IMR-90 (cell line): ENCODE results near the gene PLA2G12B. TPM values are rescaled to one million over a fixed set of nuclear protein-coding genes. Genes with fewer than 3 reads are reported as not detected.

Experiments
- ATAC-seq: fragments of 200-7000 bp; cut with Tn5 transposase; 2 replicates; pipeline ENCODE4 v1.9.1; 2020; ENCODE audit warnings: low read depth, mild to moderate bottlenecking, moderate library complexity
- Bru-seq: library from RNA; stranded (reverse); fragments of 400-500 nt; gene quantifications from one replicate; lab custom pipeline; 2021; lab: Mats Ljungman, UMichigan
- BruChase-seq, 2 experiments: library from RNA; stranded (reverse); fragments of 400-500 nt; gene quantifications; one replicate each; lab custom pipeline; 2021; lab: Mats Ljungman, UMichigan
- BruUV-seq: library from RNA; stranded (reverse); fragments of 400-500 nt; replicated peaks from 2 replicates; lab custom pipeline; 2021; lab: Mats Ljungman, UMichigan
- CTCF ChIA-PET: fragments of 300-600 bp; formaldehyde crosslinking; extraction: SDS; loops from one replicate; lab custom pipeline; 2021; ENCODE audit warnings: antibody characterized with exemption; lab: Yijun Ruan, JAX
- POLR2A ChIA-PET: fragments of 300-600 bp; sonication (Branson Sonifier 250); formaldehyde crosslinking; loops from one replicate; lab custom pipeline; 2022; ENCODE audit warnings: antibody characterized with exemption; ENCODE audit not compliant: unreplicated experiment; lab: Charles Lee
- DNase-seq: peaks from one replicate; pipeline ENCODE4 v3.0.0; 2013
- H2AFZ ChIP-seq: replicated peaks from 2 replicates; pipeline ENCODE3; 2013; ENCODE audit warnings: low read length, mild to moderate bottlenecking; ENCODE audit not compliant: poor library complexity
- H2AK5ac ChIP-seq: 2 replicates; pipeline ENCODE4 v1.6.1; 2013; ENCODE audit warnings: low read depth, low read length, inconsistent platforms
- H2AK9ac ChIP-seq: replicated peaks from 2 replicates; pipeline ENCODE3; 2013; ENCODE audit warnings: mild to moderate bottlenecking, low read depth, low read length, moderate library complexity; ENCODE audit not compliant: poor library complexity
- H2BK120ac ChIP-seq: 2 replicates; pipeline ENCODE4 v1.6.1; 2013; ENCODE audit warnings: low read depth, low read length, inconsistent platforms
- H2BK15ac ChIP-seq: 3 replicates; pipeline ENCODE4 v1.6.1; 2013; ENCODE audit warnings: low read depth, low read length, inconsistent platforms
- H2BK20ac ChIP-seq: 2 replicates; pipeline ENCODE4 v1.6.1; 2013; ENCODE audit warnings: low read depth, mild to moderate bottlenecking, inconsistent platforms, low read length, moderate library complexity
- H2BK5ac ChIP-seq: 2 replicates; pipeline ENCODE4 v1.6.1; 2013; ENCODE audit warnings: mild to moderate bottlenecking, low read depth, low read length, inconsistent platforms; ENCODE audit not compliant: poor library complexity, severe bottlenecking
- H3K14ac ChIP-seq: replicated peaks from 2 replicates; pipeline ENCODE4 v1.6.1; 2013; ENCODE audit warnings: low read depth, low read length, inconsistent platforms
- H3K18ac ChIP-seq: 2 replicates; pipeline ENCODE4 v1.6.1; 2013; ENCODE audit warnings: low read depth, low read length, control low read depth
- H3K23ac ChIP-seq: 2 replicates; pipeline ENCODE4 v1.6.1; 2013; ENCODE audit warnings: low read depth, low read length, inconsistent platforms
- H3K27ac ChIP-seq: 2 replicates; pipeline ENCODE4 v1.5.1; 2013; ENCODE audit warnings: mild to moderate bottlenecking, control low read depth, low read length; ENCODE audit not compliant: insufficient read depth
- H3K27me3 ChIP-seq: 2 replicates; pipeline ENCODE4 v1.6.1; 2013; ENCODE audit warnings: low read length; ENCODE audit not compliant: control insufficient read depth, insufficient read depth
- H3K36me3 ChIP-seq: 2 replicates; pipeline ENCODE4 v1.6.1; 2013; ENCODE audit warnings: low read length, mixed read lengths; ENCODE audit not compliant: control insufficient read depth, insufficient read depth
- H3K4ac ChIP-seq: 2 replicates; pipeline ENCODE4 v1.6.1; 2013; ENCODE audit warnings: low read depth, low read length, inconsistent platforms
- H3K4me1 ChIP-seq: 2 replicates; pipeline ENCODE4 v1.6.1; 2013; ENCODE audit warnings: low read length, mixed read lengths; ENCODE audit not compliant: control insufficient read depth, insufficient read depth
- H3K4me2 ChIP-seq: 2 replicates; pipeline ENCODE4 v1.6.1; 2013; ENCODE audit warnings: low read depth, mild to moderate bottlenecking, control low read depth, low read length, moderate library complexity
- H3K4me3 ChIP-seq: 2 replicates; pipeline ENCODE4 v1.5.1; 2013; ENCODE audit warnings: low read depth, mild to moderate bottlenecking, control low read depth, low read length, moderate library complexity; ENCODE audit not compliant: insufficient read depth
- H3K56ac ChIP-seq: 2 replicates; pipeline ENCODE4 v1.6.1; 2013; ENCODE audit warnings: low read length, inconsistent platforms; ENCODE audit not compliant: insufficient read depth; ENCODE audit errors: extremely low read depth
- H3K79me1 ChIP-seq, 2 experiments: 2 replicates each; pipeline ENCODE4 v1.6.1; 2013; ENCODE audit warnings: low read length in 2 of 2, inconsistent platforms in 1 of 2, low read depth in 1 of 2
- H3K9ac ChIP-seq: 2 replicates; pipeline ENCODE4 v1.6.1; 2013; ENCODE audit warnings: low read depth, low read length, control low read depth
- H3K9me1 ChIP-seq: 2 replicates; pipeline ENCODE4 v1.6.1; 2013; ENCODE audit warnings: low read length, inconsistent platforms; ENCODE audit not compliant: insufficient read depth
- H3K9me3 ChIP-seq: 2 replicates; pipeline ENCODE4 v1.6.1; 2013; ENCODE audit warnings: low read length; ENCODE audit not compliant: control insufficient read depth, insufficient read depth
- H4K20me1 ChIP-seq: 2 replicates; pipeline ENCODE4 v1.6.1; 2013; ENCODE audit warnings: low read length, inconsistent platforms; ENCODE audit not compliant: insufficient read depth
- H4K5ac ChIP-seq: 2 replicates; pipeline ENCODE4 v1.6.1; 2013; ENCODE audit warnings: mild to moderate bottlenecking, low read depth, low read length, control low read depth
- H4K8ac ChIP-seq, 2 experiments: 2 replicates each; pipeline ENCODE4 v1.6.1; 2013; ENCODE audit warnings: low read depth in 2 of 2, low read length in 2 of 2, control low read depth in 1 of 2, inconsistent platforms in 1 of 2
- H4K91ac ChIP-seq: 2 replicates; pipeline ENCODE4 v1.6.1; 2013; ENCODE audit warnings: low read depth, low read length, inconsistent platforms; ENCODE audit not compliant: insufficient read depth
- FOS ChIP-seq: fragments of 150-350 bp; IDR thresholded peaks from 2 replicates; pipeline ENCODE4 v1.6.1; 2016; ENCODE audit warnings: low read depth, low read length
- MAFK ChIP-seq: IDR thresholded peaks from 2 replicates; pipeline ENCODE4 v1.6.1; 2012; ENCODE audit warnings: low read depth, low read length, improper control_type of control experiment
- NFE2L2 ChIP-seq: fragments of 150-350 bp; IDR thresholded peaks from 2 replicates; pipeline ENCODE4 v1.6.1; 2016; ENCODE audit warnings: low read depth, mild to moderate bottlenecking, low read length
- POLR2A ChIP-seq: IDR thresholded peaks from 2 replicates; pipeline ENCODE4 v1.6.1; 2012; ENCODE audit warnings: mild to moderate bottlenecking, low read depth, low read length
- USF2 ChIP-seq: fragments of 150-350 bp; IDR thresholded peaks from 2 replicates; pipeline ENCODE4 v1.6.1; 2017; ENCODE audit warnings: mild to moderate bottlenecking, antibody characterized with exemption, low read length, low read depth
- WGBS, 2 experiments: methylation state at CpG; one replicate each; pipeline versions ENCODE4 v1.1.5 to v1.1.7; 2013; ENCODE audit warnings: missing lambda C conversion rate in 2 of 2; ENCODE audit not compliant: insufficient read length in 1 of 2; ENCODE audit errors: extremely low coverage in 2 of 2; 5-methylcytosine and 5-hydroxymethylcytosine counted together
- dilution Hi-C: fragments of 300-500 bp; cut with HindIII; formaldehyde crosslinking; loops from one replicate; pipeline ENCODE4 v1.14.3; 2018; ENCODE audit warnings: low sequenced_read_pairs; ENCODE audit not compliant: unreplicated experiment
- in situ Hi-C: fragments of 300-500 bp; cut with MboI; formaldehyde crosslinking; loops from 3 replicates; pipeline ENCODE4 v1.14.3; 2019; ENCODE audit warnings: low sequenced_read_pairs, inconsistent platforms, mixed read lengths
- intact Hi-C: fragments of 100-400 bp; cut with micrococcal nuclease; formaldehyde crosslinking; loops from 2 replicates; pipeline ENCODE4 v1.10.0; 2022
- long read RNA-seq: library from polyadenylated mRNA; unstranded; transcript quantifications from one replicate; pipeline ENCODE4 v2.0.0, GENCODE V29; 2021; ENCODE audit not compliant: unreplicated experiment
- polyA plus RNA-seq, 3 experiments: library from polyadenylated mRNA; depleted of rRNA; stranded (reverse); fragments of >200 nt; gene quantifications; 2 replicates each; pipeline ENCODE4 v1.2.3, GENCODE V29; 2012; ENCODE audit warnings: low replicate concordance in 1 of 3
- total RNA-seq: library from RNA; depleted of rRNA; stranded (reverse); fragments of >200 nt; gene quantifications from 2 replicates; pipeline ENCODE4 v1.2.3, GENCODE V29; 2012; rRNA removed

Gene PLA2G12B
- total RNA-seq (not detected in 2 replicates), polyA plus RNA-seq (2012; rRNA removed) (not detected in 2 replicates), Bru-seq, nascent RNA (percentile 13 among the genes with signal in this experiment), BruChase-seq, experiment 1, labeled RNA remaining after a 6-hour chase (percentile 16 among the genes with signal in this experiment), BruChase-seq, experiment 2, labeled RNA remaining after a 2-hour chase (percentile 13 among the genes with signal in this experiment)
- polyA plus RNA-seq (2012; cell fraction: cytosol; rRNA removed), result not detected in 2 replicates
- polyA plus RNA-seq (2012; cell fraction: nucleus; rRNA removed; ENCODE audit: low replicate concordance), result not detected in 2 replicates
- long read RNA-seq, result 0 reads

DNA sequence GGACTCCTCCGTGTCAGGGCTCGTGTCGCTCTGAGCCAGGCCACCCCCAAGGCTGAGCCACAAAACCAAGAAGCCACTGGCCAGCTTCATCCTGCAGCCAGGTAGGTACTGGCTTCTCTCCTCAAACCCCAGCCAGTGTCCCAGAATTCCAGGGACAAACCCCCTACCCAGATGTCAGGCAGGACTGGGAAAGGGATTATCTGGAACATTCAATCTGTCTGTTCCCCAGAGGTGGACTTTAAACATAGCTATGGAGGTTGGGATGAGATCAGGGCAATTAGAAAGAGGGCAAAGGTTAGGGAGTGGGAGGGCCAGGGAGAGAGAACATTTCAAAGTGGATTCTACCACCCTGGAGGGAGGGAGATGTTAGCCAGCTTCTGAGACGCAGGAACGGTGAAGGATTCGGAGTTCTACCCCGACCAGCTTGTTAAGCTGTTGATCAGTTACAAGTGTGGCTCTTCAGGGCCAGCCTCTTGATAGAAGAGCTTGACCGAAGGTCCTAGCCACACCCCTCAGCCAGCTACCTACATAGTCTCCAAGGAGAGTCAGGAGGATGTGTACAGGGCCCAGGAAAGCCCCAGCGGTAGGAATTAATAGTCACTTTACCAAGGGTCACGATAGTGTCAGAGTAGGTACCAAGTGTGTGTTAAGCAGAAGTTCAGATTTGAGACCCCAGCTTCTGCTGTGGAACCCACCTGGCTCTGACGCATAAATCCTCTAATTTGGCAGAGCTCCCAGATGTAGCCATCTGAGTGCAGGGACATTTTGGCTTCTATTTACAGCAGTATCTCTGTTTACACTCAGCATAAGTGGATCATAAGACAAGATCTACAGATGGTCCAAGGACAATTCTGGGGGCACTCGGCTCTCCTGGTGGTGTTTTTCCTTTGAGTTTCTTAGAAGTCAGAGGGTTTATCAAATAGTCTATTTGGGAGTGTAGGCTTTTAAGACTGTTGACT lies at the start of gene PLA2G12B:
Gene PLA2G12B (minus strand): TSS at position 211 of the 959 bp plus-strand sequence. CDS start 121 bp downstream, at position 90.
- Histone ChIP-seq H4K5ac (no peak within 1 kb of the TSS), H3K9ac (no peak within 1 kb of the TSS), H3K18ac (no peak within 1 kb of the TSS), H4K91ac (no peak within 1 kb of the TSS), H2BK5ac (no peak within 1 kb of the TSS), H3K23ac (no peak within 1 kb of the TSS), H2AK9ac (no peak within 1 kb of the TSS), H3K9me1 (no peaks in the 10 kb centered on the region), H2BK15ac (no peak within 1 kb of the TSS), H2AFZ (peak within 1 kb of the TSS; percentile 77), H3K9me3 (no peaks in the 10 kb centered on the region; the same call in 1 of the 2 replicates), H3K27me3 (peaks cover 26% of the 10 kb centered on the region), H3K14ac (no peak within 1 kb of the TSS), H2AK5ac (no peak within 1 kb of the TSS), H2BK20ac (no peak within 1 kb of the TSS), H4K8ac (no peak within 1 kb of the TSS), H3K4ac (no peak within 1 kb of the TSS), H3K36me3 (no peaks in the 10 kb centered on the region), H3K79me1 (no peaks in the 10 kb centered on the region), H3K4me2 (no peak within 1 kb of the TSS), H4K20me1 (no peaks in the 10 kb centered on the region), H3K4me1 (no peaks in the 10 kb centered on the region), H3K56ac (no peak within 1 kb of the TSS), H3K27ac (no peak within 1 kb of the TSS), H3K4me3 (no peak within 1 kb of the TSS), H2BK120ac (no peak within 1 kb of the TSS)
- ChIA-PET POLR2A (interaction anchor here (0.6 kb wide), 2 partner anchors 466 to 504 kb away, joined by 3 to 4 read pairs; no protein-coding TSS in a partner anchor), CTCF (interaction anchor here (0.5 to 1.0 kb wide), 2 partner anchors 18 to 538 kb away, joined by 3 read pairs; no protein-coding TSS in a partner anchor)
- ATAC-seq (no peak), DNase-seq (no peak)
- 43% methylated on average over 2 of the region's 12 CpGs; no CpG with 5 or more reads in 1 of the 2 experiments for WGBS, 2 experiments
- intact Hi-C loops (no loop called here), in situ Hi-C loops (no loop called here), dilution Hi-C loops (no loop called here)
- no TSS peak for BruUV-seq
- no peak for TF ChIP-seq USF2
- no peak for TF ChIP-seq NFE2L2
- no peak for TF ChIP-seq POLR2A
- TF ChIP-seq MAFK, result no peak
- TF ChIP-seq FOS, result no peak
